GM06990 (cell line): ENCODE results near the gene XRCC4.

Source experiments
- DNase-seq: peaks from one replicate; pipeline ENCODE4 v3.0.0-alpha.2; 2011; ENCODE audit not compliant: insufficient read length; ENCODE audit errors: extremely low read depth
- H3K27me3 ChIP-seq: replicated peaks from 2 replicates; pipeline ENCODE4 v1.6.0; 2011; ENCODE audit warnings: low read length; ENCODE audit not compliant: control insufficient read depth, insufficient read depth
- H3K36me3 ChIP-seq: 2 replicates; pipeline ENCODE4 v1.5.1; 2011; ENCODE audit warnings: low read length; ENCODE audit not compliant: control insufficient read depth, insufficient read depth
- H3K4me3 ChIP-seq: replicated peaks from 2 replicates; pipeline ENCODE4 v1.5.1; 2011; ENCODE audit warnings: low read depth, mild to moderate bottlenecking, control low read depth, low read length
- TF ChIP-seq, protein P1 (sequence below): IDR thresholded peaks from 2 replicates; pipeline ENCODE4 v1.5.1; 2011; ENCODE audit warnings: low read length, control low read depth, mild to moderate bottlenecking, inconsistent platforms; ENCODE audit not compliant: insufficient read depth, poor library complexity, severe bottlenecking

Gene XRCC4

DNA sequence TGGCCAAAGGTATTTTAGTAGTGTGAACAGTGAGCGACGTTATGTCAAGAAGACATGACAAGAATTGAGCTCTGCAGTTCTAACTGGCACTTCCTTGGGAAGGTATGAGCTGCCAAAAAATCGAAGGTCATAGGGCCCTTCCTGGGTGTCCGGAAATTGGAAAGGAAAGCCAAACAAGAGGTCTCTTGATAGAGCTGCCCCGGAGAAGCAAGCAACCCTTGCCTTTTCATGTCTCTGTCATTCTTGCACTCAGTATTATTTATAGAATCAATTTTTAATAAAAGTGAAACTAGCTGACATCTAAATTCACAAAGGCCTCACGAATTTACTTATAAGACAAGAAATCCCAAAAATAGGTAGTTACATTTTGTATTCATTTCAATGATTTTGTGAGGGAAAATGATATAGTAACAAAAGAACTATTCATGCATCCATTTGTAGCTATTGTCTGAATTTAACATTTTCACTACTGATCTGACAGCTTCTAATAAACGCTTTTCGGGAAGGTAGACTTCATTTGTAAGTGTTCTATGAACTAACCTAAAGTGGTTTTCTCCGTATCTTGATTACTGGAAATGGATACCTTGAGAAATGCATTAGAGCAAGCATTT lies 280.4 kb downstream of the XRCC4 start:
- H3K4me3 ChIP-seq: no peak overlapping the region
- peak; percentile 59 for DNase-seq
- H3K36me3 ChIP-seq: no peaks in the 10 kb centered on the region
- H3K27me3 ChIP-seq: no peaks in the 10 kb centered on the region
- TF ChIP-seq, protein P1, sequence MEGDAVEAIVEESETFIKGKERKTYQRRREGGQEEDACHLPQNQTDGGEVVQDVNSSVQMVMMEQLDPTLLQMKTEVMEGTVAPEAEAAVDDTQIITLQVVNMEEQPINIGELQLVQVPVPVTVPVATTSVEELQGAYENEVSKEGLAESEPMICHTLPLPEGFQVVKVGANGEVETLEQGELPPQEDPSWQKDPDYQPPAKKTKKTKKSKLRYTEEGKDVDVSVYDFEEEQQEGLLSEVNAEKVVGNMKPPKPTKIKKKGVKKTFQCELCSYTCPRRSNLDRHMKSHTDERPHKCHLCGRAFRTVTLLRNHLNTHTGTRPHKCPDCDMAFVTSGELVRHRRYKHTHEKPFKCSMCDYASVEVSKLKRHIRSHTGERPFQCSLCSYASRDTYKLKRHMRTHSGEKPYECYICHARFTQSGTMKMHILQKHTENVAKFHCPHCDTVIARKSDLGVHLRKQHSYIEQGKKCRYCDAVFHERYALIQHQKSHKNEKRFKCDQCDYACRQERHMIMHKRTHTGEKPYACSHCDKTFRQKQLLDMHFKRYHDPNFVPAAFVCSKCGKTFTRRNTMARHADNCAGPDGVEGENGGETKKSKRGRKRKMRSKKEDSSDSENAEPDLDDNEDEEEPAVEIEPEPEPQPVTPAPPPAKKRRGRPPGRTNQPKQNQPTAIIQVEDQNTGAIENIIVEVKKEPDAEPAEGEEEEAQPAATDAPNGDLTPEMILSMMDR: no peak

DNA sequence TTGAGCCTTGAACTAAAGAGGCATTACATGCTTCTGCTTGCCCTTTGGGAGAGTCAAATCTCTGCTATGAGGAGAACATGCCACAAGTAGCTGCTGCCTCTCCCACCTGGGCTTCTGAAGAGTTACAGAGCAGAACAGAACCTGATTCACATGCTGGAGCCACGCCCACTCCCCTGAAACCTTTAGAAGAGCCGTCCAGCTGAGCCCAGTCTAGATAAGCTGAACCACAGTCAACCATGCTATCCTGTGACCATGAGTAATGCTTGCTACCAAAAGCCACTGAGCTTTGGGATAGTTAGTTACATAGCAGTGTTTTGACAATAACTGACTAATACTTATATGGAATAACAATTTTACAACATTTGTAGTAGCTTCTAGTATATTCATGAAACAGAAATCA lies 283.2 kb downstream of the XRCC4 start:
- DNase-seq: no peak
- TF ChIP-seq, protein P1: no peak
- H3K27me3 ChIP-seq: no peaks in the 10 kb centered on the region
- H3K36me3 ChIP-seq: no peaks in the 10 kb centered on the region
- H3K4me3 ChIP-seq: no peak overlapping the region

DNA sequence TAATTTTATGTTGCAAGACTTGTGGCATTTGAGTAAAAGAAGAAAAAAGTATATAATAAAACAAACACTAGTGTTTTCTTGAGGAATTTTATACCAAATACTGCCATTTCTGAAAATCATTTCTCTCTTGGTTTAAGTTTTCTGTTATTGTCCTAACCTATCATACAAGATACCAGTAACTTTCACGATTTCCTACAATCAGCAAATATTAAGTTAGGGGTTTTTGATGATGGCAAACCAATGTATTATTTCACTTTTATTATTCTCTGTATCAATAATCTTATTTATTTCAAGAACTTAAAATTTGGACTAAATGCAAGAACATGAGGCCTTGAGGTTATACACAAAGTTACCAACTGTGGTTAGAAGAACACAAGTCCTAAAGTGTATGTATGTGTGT lies 285.2 kb downstream of the XRCC4 start:
- TF ChIP-seq, protein P1: no peak
- Histone ChIP-seq H3K27me3 (no peaks in the 10 kb centered on the region), H3K4me3 (no peak overlapping the region), H3K36me3 (no peaks in the 10 kb centered on the region)
- DNase-seq: no peak

DNA sequence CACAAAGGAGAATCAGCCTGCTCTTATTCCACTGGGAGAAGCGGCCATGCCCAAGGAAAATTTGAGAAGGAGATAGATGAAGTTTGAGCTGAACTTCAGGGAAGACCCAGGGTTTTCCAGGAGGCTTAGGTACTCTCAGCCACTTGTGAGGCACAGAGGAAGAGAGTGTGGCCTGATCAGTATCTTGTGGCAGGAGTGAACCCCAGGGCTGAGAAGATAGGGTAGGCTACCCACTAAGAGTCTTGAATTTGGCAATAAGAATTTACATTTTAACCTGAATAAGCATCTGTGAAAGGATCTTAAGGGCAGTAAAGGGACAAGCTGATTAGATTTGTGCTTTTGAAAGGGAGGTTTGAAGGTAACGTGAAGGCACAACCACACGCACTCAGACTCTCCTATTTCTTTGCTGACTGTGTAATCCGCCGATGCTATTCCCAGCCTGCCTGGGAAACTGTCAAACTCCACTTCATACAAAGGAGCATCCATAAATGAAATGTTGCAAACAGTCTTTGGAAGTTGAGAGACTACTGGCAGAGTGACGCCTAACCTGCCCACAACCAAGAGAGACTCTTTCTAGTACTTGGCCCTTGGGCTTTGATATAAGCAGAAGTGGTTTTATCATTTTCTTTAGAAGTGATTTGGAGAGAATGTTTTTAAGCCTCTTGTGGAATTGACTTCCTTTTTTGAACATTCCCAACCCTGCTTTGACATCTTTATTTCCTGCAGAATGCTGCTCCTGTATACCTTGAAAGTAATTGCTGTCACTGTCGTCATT lies 286.0 kb downstream of the XRCC4 start:
- Histone ChIP-seq H3K27me3 (no peaks in the 10 kb centered on the region), H3K36me3 (no peaks in the 10 kb centered on the region), H3K4me3 (no peak overlapping the region)
- no peak for DNase-seq
- TF ChIP-seq, protein P1: no peak

DNA sequence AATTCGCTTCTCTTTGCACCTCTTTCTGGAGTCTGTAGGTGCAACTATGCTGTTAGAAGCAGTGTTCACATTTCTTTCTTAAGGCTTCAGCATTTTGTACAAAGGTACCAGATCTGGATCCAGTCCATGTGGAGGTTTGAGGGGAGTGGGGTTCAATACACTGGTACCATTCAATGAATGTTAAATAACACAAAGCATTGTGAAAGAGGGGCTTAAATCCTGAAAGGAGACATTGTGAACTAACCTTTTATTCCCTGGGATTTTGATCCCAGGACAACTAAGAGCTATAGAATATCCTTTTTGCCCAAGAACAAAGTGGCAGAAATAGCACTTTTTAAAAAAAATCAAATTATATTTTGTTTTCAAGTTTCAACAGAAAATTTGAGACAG lies 286.5 kb downstream of the XRCC4 start:
- H3K27me3 ChIP-seq: no peaks in the 10 kb centered on the region
- H3K4me3 ChIP-seq: no peak overlapping the region
- no peak for DNase-seq
- H3K36me3 ChIP-seq: no peaks in the 10 kb centered on the region
- TF ChIP-seq, protein P1: no peak
